Common myeloid progenitor, CD34-positive (primary cell): ENCODE measurements around the gene WDR72.

Experiments
- CTCF ChIA-PET: fragments of 350-600 bp; sonication (Branson Sonifier 250); formaldehyde crosslinking; loops from one replicate; lab custom pipeline; 2021; ENCODE audit warnings: antibody characterized with exemption; lab: Charles Lee
- POLR2A ChIA-PET: fragments of 350-600 bp; sonication (Branson Sonifier 250); formaldehyde crosslinking; loops from one replicate; lab custom pipeline; 2021; ENCODE audit warnings: antibody characterized with exemption; lab: Charles Lee
- DNase-seq, 3 donors: peaks; one replicate each; pipeline versions ENCODE4 v3.0.0 to v3.0.0-alpha.2; 2013
- H3K27ac ChIP-seq, 2 experiments: 1 replicate in 1 of 2; 2 replicates in 1 of 2; pipeline ENCODE4 v1.7.0; 2013; ENCODE audit warnings: inconsistent platforms in 2 of 2, low read length in 2 of 2, mild to moderate bottlenecking in 2 of 2, low read depth in 1 of 2, moderate library complexity in 1 of 2; ENCODE audit not compliant: severe bottlenecking in 2 of 2, insufficient read depth in 1 of 2, poor library complexity in 1 of 2
- H3K27me3 ChIP-seq, 5 experiments: replicated peaks in 2 of 5; 1 replicate in 3 of 5; 2 replicates in 2 of 5; pipeline versions ENCODE4 v1.6.1 to v1.7.0; 2013; ENCODE audit warnings: low read length in 4 of 5, mild to moderate bottlenecking in 2 of 5, moderate library complexity in 2 of 5, inconsistent platforms in 1 of 5; ENCODE audit not compliant: insufficient read depth in 5 of 5, control insufficient read depth in 4 of 5
- H3K36me3 ChIP-seq, 4 experiments: 1 replicate in 2 of 4; 2 replicates in 2 of 4; pipeline versions ENCODE4 v1.6.1 to v1.7.0; 2013; ENCODE audit warnings: low read length in 3 of 4, control low read depth in 1 of 4, mild to moderate bottlenecking in 1 of 4; ENCODE audit not compliant: control insufficient read depth in 4 of 4, insufficient read depth in 4 of 4
- H3K4me1 ChIP-seq, 4 experiments: 1 replicate in 3 of 4; 2 replicates in 1 of 4; pipeline versions ENCODE4 v1.6.1 to v1.7.1; 2013; ENCODE audit warnings: low read length in 3 of 4, mild to moderate bottlenecking in 3 of 4, control low read depth in 1 of 4, inconsistent platforms in 1 of 4, moderate library complexity in 1 of 4; ENCODE audit not compliant: control insufficient read depth in 4 of 4, insufficient read depth in 4 of 4; ENCODE audit errors: control extremely low read depth in 1 of 4
- H3K4me3 ChIP-seq, 7 experiments: 1 replicate in 4 of 7; 2 replicates in 3 of 7; pipeline versions ENCODE4 v1.5.1 to v1.7.0; 2013; ENCODE audit warnings: mild to moderate bottlenecking in 7 of 7, low read length in 6 of 7, moderate library complexity in 6 of 7, inconsistent platforms in 2 of 7, low read depth in 2 of 7, control low read depth in 1 of 7; ENCODE audit not compliant: insufficient read depth in 4 of 7, control insufficient read depth in 1 of 7; ENCODE audit errors: extremely low read depth in 1 of 7
- H3K9me3 ChIP-seq, 5 experiments: 1 replicate in 4 of 5; 2 replicates in 1 of 5; pipeline versions ENCODE4 v1.6.1 to v1.7.1; 2013; ENCODE audit warnings: low read length in 4 of 5, mild to moderate bottlenecking in 2 of 5, inconsistent platforms in 1 of 5, low read depth in 1 of 5, moderate library complexity in 1 of 5; ENCODE audit not compliant: control insufficient read depth in 4 of 5, insufficient read depth in 2 of 5; ENCODE audit errors: control extremely low read depth in 1 of 5
- WGBS: methylation state at CpG from one replicate; pipeline ENCODE4 v1.1.5; 2013; ENCODE audit not compliant: insufficient coverage; 5-methylcytosine and 5-hydroxymethylcytosine counted together

Gene WDR72

GRCh38 chr15:53472210-53472609, 287.3 kb downstream of the WDR72 start:
- H3K36me3 ChIP-seq = no peaks in the 10 kb centered on the region
- POLR2A ChIA-PET = no interaction called here
- CTCF ChIA-PET = no interaction called here
- H3K27ac ChIP-seq = no peak overlapping the region
- H3K9me3 ChIP-seq = no peaks in the 10 kb centered on the region
- no peak for DNase-seq
- no peak overlapping the region for H3K4me3 ChIP-seq
- 80% methylated on average over 2 of the region's 3 CpGs for WGBS
- H3K4me1 ChIP-seq = no peaks in the 10 kb centered on the region
- no peaks in the 10 kb centered on the region for H3K27me3 ChIP-seq

DNA sequence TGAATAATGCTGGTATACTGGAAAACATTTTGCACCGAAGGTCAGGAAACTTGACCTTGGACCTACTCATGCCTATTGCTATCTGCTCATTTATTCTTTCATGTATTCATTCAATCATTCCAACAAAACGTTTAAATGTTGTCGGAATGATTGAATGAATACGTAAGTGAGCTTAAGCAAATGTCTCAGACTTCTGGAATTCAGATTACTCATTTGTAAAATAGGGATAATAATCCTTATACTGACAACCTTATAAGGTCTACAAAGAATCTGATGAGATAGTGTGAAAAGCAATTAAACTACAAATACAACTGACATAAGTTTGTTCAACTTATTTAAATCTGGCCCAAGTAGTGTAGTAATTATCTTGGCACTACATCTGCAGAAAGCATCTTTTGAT, 288.7 kb downstream of the WDR72 start:
- WGBS = no CpG with 5 or more reads among the region's 4 CpGs
- H3K27me3 ChIP-seq = no peaks in the 10 kb centered on the region
- no peak overlapping the region for H3K4me3 ChIP-seq
- no peaks in the 10 kb centered on the region for H3K9me3 ChIP-seq
- CTCF ChIA-PET = no interaction called here
- no peak for DNase-seq
- no peaks in the 10 kb centered on the region for H3K4me1 ChIP-seq
- POLR2A ChIA-PET = interaction anchor here (0.6 kb wide), 1 partner anchor 1039 kb away, joined by 3 read pairs; no protein-coding TSS in a partner anchor
- no peak overlapping the region for H3K27ac ChIP-seq
- no peaks in the 10 kb centered on the region for H3K36me3 ChIP-seq

- H3K27me3 ChIP-seq = no peaks in the 10 kb centered on the region
- no peaks in the 10 kb centered on the region for H3K9me3 ChIP-seq
- no peaks in the 10 kb centered on the region for H3K36me3 ChIP-seq
- no CpG with 5 or more reads among the region's 2 CpGs for WGBS
- H3K27ac ChIP-seq = no peak overlapping the region
- H3K4me3 ChIP-seq = no peak overlapping the region
- no peaks in the 10 kb centered on the region for H3K4me1 ChIP-seq
- ChIA-PET POLR2A (no interaction called here), CTCF (no interaction called here)
- DNase-seq = no peak
These were observed 290.0 kb downstream of the WDR72 start for GRCh38 chr15:53469422-53469821.
